Activated naive CD4-positive, alpha-beta T cell treated with anti-CD3 and anti-CD28 coated beads, Interleukin-2, amount 50 U/mL, for 72 hours (primary cell): ENCODE results near the gene HSBP1. TPM values are rescaled to one million over a fixed set of nuclear protein-coding genes. Genes with fewer than 3 reads are reported as not detected.

Experiments used
- ATAC-seq, 2 donors: fragments of 150-1000 bp; cut with Tn5 transposase; 2 replicates each; pipeline ENCODE4 v1.10.0; 2021; ENCODE audit warnings: mild to moderate bottlenecking in 2 of 2, moderate library complexity in 2 of 2
- DNase-seq, 2 donors: peaks; one replicate each; pipeline ENCODE4 v3.0.0; 2021 to 2022; ENCODE audit warnings: low spot score in 2 of 2
- H3K27ac Mint-ChIP-seq, 2 donors: one replicate each; pipeline ENCODE4 v1.8.0; 2022; ENCODE audit warnings: mild to moderate bottlenecking in 2 of 2, mixed read lengths in 2 of 2
- H3K36me3 Mint-ChIP-seq, 2 donors: one replicate each; pipeline ENCODE4 v1.8.0; 2022; ENCODE audit warnings: mixed read lengths in 2 of 2
- H3K9me3 Mint-ChIP-seq, 2 donors: one replicate each; pipeline ENCODE4 v1.8.0; 2022; ENCODE audit warnings: mixed read lengths in 2 of 2
- total RNA-seq, 2 donors: library from RNA; stranded (reverse); gene quantifications; one replicate each; pipeline ENCODE4 v1.2.3, GENCODE V29; 2022

The HSBP1 gene
- total RNA-seq, 2 donors from 2014 or later, result 64.5 to 73.3 TPM

DNA sequence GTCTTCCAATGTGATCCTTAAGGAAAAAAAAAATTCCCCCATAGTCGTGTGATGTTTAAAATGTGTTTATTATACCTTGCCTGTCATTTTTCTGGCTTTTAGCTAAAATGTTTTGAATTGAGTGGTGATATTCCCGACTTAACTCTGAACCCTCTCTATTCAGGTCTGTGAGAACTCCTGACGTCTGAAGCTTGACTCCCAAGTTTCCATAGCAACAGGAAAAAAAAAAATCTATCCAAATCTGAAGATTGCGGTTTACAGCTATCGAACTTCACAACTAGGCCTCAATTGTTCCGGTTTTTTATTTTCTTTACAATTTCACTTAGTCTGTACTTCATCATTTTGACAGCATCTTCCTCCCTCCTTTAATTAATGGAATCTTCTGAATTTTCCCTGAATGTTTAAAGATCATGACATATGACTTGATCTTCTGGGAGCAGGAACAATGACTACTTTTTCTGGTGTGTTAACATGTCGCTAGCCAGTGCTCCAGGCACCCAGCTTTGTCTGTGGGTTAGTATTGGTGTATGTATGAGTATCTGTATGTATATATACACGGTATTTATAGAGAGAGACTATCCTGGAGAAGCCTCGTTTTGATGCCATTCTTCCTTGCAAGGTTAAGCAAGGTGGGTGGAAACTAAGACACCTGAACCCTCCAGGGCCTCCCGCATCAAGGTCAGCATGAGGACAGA is 12.8 kb upstream of the HSBP1 start:
- Mint-ChIP-seq H3K36me3 (no peaks in the 10 kb centered on the region), H3K27ac (no peak overlapping the region), H3K9me3 (peaks cover 0 to 5% of the 10 kb centered on the region in 2 donors)
- no peak for ATAC-seq
- DNase-seq, result no peak

DNA sequence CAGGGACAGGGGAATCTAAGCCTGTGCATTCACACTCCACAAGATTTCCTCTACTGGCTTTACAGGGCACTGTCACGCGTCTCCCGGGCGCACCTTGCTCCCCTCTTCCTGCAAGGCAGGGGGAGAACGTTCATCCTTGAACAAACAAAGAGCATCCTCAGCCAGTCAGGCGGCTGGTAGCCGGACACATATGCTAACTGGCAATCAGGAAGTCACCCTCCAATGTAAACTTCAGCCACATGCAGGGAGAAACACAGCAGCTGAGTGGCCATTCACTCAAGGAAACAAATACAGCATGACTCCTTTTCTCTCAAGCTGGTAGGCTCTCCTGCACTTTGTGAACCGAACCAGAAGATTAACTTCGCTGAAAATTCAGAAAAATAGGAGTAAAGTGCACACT is 10.8 kb upstream of the HSBP1 start:
- no peaks in the 10 kb centered on the region for H3K36me3 Mint-ChIP-seq
- H3K9me3 Mint-ChIP-seq, result peaks cover 0 to 5% of the 10 kb centered on the region in 2 donors
- no peak for DNase-seq
- no peak overlapping the region for H3K27ac Mint-ChIP-seq
- no peak for ATAC-seq

DNA sequence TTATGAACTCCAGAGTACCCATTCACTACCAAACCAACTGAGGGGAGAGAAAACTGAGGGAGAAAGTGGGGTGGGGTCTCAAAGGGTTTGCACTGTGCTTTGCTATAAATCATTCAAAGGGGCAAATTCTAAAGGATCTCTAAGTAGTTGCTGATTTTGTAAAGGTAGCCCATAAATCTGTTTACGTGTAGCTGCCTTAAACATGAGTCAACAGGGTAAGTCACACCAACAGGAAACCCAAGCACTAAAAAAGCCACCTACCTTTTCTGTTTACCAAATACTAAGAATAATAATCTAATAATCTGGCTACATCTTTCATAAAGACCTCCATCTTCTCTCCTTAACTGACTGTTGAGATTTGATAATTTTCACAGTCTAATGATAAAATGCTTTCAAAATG is 8.4 kb upstream of the HSBP1 start:
- Mint-ChIP-seq H3K36me3 (no peaks in the 10 kb centered on the region), H3K9me3 (no peaks in the 10 kb centered on the region), H3K27ac (no peak overlapping the region)
- ATAC-seq (no peak), DNase-seq (no peak)

DNA sequence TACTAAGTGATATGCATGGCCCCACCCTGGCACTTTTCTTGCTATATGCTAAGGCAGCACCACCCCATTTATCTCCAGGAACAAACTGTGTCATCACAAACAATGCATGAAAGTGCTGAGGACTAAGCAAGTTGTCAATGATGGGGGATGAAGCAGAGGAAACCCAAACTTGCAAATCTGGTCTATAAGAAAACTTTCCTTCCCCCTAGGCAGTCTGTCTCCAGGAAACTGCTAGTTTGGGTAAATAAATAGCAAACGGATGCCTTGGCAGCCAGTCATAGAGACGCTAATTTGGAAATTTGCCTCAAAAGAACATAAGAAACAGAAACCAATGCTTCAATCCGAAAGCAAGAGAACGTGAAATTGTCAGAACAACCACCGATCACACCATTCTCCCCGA is 5.6 kb upstream of the HSBP1 start:
- Mint-ChIP-seq H3K27ac (no peak overlapping the region), H3K9me3 (peaks cover 0 to 8% of the 10 kb centered on the region in 2 donors), H3K36me3 (no peaks in the 10 kb centered on the region)
- DNase-seq (no peak), ATAC-seq (peak in 1 of 2 donors; percentile 35)

DNA sequence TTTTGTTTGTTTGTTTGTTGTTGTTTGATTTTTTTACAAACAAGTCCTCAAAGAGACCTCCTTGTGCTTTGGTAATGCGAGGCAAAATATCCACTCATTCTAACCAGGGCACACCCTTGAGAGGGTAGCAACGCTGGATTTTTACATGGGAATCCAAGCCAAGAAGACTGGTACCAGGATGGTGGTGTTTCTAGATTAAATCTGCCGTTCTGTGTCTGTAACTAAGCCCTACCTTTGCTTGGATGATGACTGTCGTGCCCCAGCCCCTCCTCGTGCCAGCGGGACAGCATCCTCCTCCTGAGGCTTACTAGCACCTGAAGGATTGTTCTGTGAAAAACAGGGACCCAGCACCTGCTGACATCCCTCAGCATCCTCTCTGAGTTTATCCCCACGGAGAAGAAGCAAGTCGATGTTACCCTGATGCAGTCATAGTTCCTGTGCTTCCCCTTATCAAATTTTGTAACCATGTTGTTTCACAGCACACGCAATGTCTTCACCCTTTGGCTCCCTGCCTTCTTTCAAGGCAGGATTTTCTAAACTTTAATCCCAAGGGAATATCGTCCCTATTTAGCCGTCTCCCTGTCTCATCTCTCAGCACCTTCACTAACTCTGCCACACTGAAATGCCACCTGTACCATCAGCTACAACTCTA is 5.1 kb upstream of the HSBP1 start:
- ATAC-seq, result no peak
- no peak for DNase-seq
- H3K27ac Mint-ChIP-seq, result no peak overlapping the region
- H3K9me3 Mint-ChIP-seq, result peaks cover 0 to 10% of the 10 kb centered on the region in 2 donors
- no peaks in the 10 kb centered on the region for H3K36me3 Mint-ChIP-seq

DNA sequence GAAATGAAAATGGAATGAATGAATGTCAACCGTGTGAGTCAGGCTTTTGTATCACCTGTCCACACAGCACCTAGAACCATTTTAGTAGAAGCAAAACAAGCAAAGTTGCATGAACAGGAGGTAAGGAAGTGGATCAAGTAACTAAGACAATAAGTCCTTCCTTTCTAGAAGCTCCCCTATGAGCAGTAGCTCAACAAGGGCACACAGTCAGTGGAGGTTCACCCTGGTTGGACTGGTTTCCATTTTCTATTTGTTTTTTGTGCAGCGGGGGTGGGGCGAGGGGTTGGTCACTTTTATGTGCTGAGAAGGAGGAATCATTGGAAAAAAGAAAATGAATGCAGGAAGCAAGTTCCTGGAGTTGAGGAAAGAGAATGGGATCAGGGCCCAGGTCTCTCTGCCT is 4.0 kb upstream of the HSBP1 start:
- peaks cover 5 to 6% of the 10 kb centered on the region in 2 donors for H3K36me3 Mint-ChIP-seq
- ATAC-seq, result no peak
- DNase-seq, result no peak
- no peak overlapping the region for H3K27ac Mint-ChIP-seq
- peaks cover 0 to 10% of the 10 kb centered on the region in 2 donors for H3K9me3 Mint-ChIP-seq

DNA sequence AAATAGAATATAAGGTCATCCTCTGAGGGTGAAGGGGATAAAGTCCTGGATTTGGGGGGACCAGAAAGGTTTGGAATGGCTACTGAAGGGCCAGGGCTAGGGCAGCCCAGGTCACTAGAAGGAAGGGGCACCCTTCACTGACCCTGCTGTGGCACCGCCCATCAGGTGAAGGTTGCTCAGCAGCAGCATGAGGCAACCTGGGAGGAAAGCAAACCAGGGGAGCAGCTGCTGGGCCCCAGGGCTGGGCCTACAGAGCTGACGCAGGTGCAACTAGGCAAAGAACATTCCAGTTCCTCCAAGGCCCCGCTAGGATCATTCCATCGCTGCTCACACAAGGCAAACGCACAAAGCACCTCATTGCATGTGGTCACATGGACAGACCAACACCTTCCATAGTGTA is 3.4 kb upstream of the HSBP1 start:
- H3K9me3 Mint-ChIP-seq, result peaks cover 0 to 10% of the 10 kb centered on the region in 2 donors
- H3K36me3 Mint-ChIP-seq, result peaks cover 10 to 12% of the 10 kb centered on the region in 2 donors
- H3K27ac Mint-ChIP-seq, result no peak overlapping the region
- DNase-seq (no peak), ATAC-seq (no peak)

DNA sequence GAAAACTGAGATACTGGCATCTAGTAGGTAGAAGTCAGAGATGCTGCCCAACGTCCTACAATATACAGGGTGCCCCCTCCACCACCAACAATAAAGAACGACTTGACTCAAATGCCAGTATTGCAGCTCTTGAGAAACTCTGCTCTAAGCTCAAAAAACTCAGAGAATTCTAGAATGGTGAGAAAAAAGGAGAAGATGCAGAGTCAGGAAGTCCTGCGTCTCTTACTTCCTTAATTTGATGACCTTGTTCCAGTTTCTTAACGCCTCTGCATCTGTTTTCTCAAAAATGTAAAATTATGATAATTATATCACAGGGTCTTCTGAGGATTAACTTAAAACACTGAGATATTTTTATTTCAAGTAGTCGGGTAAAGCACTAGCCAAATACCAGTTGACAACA is 1.7 kb upstream of the HSBP1 start:
- Mint-ChIP-seq H3K27ac (no peak overlapping the region), H3K9me3 (peaks cover 0 to 10% of the 10 kb centered on the region in 2 donors), H3K36me3 (peaks cover 11 to 12% of the 10 kb centered on the region in 2 donors)
- ATAC-seq (no peak), DNase-seq (no peak)

DNA sequence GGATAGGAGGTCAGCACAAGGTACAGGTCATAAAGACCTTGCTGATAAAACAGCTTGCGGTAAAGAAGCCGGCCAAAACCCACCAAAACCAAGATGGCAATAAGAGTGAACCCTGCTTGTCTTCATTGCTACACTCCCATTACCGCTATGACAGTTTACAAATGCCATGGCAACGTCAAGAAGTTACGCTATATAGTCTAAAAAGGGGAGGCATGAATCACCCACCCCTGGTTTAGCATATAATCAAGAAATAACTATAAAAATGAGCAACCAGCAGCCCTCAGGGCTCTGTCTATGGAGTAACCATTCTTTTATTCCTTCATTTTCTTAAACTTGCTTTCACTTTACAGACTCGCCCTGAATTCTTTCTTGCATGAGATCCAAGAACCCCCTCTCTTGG is 1.0 kb upstream of the HSBP1 start:
- DNase-seq (no peak), ATAC-seq (no peak)
- H3K27ac Mint-ChIP-seq, result peak overlapping the region; percentile 41 to 93
- H3K9me3 Mint-ChIP-seq, result peaks cover 0 to 10% of the 10 kb centered on the region in 2 donors
- H3K36me3 Mint-ChIP-seq, result peaks cover 11 to 12% of the 10 kb centered on the region in 2 donors

DNA sequence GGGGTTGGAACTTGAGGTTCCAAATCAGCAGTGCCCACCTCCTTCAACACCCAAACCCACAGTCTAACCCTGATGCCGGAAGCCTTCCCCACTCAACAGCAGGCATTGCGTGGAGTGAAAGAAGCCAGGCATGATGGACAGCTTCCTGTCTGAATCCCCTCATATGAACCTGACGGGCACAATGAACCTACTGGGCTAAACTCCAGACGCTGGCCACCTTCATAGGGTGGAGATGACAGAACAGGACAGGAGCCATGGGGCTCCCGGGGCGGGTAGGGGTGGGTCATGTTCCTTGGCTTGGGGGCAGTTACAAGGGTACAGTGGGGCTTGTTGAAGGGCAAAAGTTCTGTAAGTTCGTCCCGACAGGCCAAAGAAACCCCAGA is 460 bp upstream of the HSBP1 start:
- H3K36me3 Mint-ChIP-seq, result peaks cover 11 to 12% of the 10 kb centered on the region in 2 donors
- ATAC-seq (no peak), DNase-seq (no peak)
- H3K27ac Mint-ChIP-seq, result peak overlapping the region; percentile 41 to 93
- peaks cover 0 to 10% of the 10 kb centered on the region in 2 donors for H3K9me3 Mint-ChIP-seq

DNA sequence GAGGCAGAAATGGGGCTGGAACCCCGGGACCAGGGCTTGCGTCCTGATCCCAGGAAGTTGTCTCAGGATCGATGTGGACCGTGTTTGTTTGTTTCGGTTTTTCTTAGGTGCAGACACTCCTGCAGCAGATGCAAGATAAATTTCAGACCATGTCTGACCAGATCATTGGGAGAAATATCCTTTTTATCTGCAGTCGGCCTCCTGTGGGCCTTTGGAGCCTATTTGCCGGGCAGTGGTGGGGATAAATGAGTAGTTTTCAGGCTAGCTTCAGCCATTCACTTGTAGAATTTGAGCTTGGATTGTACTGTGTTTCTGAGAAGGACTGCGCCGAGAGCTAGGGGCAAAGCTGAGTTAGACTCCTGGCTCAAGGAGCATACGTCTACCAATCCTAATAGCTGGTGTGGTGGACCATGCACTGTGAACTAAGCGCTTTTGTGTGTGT is 816 bp downstream of the HSBP1 start:
- peak overlapping the region; percentile 93 to 98 for H3K27ac Mint-ChIP-seq
- DNase-seq (no peak), ATAC-seq (no peak)
- H3K9me3 Mint-ChIP-seq, result peaks cover 0 to 10% of the 10 kb centered on the region in 2 donors
- peaks cover 18% of the 10 kb centered on the region in 2 donors for H3K36me3 Mint-ChIP-seq

DNA sequence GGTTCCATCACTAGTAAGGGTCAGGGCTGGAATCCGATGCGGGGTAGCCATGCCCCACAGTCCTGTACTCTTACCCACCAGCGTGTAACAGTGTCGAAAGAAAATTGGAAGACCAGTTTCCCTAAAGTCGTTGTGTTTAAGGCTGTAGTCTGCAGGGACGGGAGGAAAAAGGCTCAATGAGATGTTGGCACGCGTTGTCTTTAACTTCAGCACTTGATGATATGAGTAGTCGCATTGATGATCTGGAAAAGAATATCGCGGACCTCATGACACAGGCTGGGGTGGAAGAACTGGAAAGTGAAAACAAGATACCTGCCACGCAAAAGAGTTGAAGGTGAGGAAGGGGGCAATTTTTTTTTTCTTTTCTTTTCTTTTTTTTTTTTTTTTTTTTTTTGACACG is 1.3 kb downstream of the HSBP1 start:
- Mint-ChIP-seq H3K9me3 (peaks cover 0 to 10% of the 10 kb centered on the region in 2 donors), H3K27ac (peak overlapping the region; percentile 93 to 98), H3K36me3 (peaks cover 18% of the 10 kb centered on the region in 2 donors)
- DNase-seq (no peak), ATAC-seq (no peak)

DNA sequence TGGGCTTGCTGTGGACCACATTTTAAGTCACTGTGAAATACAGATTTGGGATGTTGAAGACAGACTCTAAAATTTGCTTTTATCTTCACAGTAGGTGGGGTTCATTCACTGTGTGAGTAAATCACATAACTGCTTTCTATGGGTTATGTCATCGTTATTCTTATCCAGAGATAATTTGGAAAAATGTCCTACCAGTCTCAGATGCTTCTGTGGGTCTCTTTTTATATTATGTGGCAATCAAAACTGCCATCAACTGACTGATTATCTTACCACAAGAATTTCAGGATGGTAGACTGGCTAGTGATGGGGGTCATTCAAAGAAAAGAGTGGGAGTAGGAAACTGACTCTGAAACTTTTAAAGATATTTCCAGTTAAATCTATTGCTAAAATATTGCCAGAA is 3.1 kb downstream of the HSBP1 start:
- H3K27ac Mint-ChIP-seq, result peak overlapping the region in 1 of 2 donors; percentile 68
- peaks cover 18% of the 10 kb centered on the region in 2 donors for H3K36me3 Mint-ChIP-seq
- H3K9me3 Mint-ChIP-seq, result peaks cover 0 to 10% of the 10 kb centered on the region in 2 donors
- ATAC-seq, result no peak
- DNase-seq, result no peak

DNA sequence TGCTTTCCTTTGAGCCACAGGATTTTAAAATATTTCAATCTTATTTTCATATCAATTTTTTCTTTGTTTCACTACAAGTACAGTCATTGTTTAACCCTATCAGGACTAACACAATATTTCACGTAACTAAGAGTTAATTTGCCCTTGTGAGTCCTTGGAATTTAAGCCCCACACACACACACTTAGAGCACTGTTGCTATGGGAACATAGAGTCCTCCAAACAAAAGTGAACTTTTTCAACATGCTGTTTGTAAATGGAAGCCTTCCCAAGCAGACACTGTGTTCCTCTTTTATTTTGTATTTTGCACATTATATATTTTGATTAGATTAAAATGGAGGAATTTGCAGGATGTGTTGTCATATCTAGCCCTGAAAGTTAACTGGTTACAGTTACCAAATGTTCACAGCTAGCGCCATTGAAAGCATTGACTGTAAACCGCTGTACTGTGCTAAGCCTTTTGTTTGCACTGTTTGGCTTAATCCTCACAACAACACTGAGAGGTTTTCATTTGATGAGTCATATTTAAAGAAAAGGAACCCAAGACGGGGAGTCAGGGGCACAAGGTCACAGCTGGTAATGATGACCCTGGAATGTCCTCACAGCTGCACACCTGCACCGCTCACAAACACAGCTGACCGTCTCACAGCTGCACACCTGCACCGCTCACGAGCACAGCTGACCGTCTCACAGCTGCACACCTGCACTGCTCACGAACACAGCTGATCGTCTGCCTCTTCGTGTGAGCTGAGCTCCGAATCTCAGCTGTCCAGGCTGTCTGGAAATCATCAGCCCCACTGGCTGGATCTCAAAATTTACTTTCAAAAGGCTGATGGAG is 6.3 kb downstream of the HSBP1 start:
- no peak overlapping the region for H3K27ac Mint-ChIP-seq
- DNase-seq (no peak), ATAC-seq (peak in 1 of 2 donors; percentile 52)
- H3K9me3 Mint-ChIP-seq, result no peaks in the 10 kb centered on the region
- H3K36me3 Mint-ChIP-seq, result peaks cover 9 to 11% of the 10 kb centered on the region in 2 donors

DNA sequence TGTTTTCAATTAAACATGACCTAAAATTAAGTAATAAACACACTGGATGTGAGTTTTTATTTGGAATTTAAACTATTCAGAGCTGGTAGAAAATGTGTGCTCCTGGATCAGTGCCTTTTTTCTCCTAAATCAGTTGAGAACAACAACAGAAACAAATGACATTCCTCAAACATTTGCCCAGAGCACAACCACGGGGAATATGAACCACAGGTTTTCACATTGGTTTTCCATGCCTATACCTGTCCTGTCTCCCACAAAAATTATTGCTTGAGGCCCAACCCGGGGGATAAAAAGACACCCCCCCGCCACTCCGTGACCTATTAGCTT is 6.8 kb downstream of the HSBP1 start:
- Mint-ChIP-seq H3K27ac (no peak overlapping the region), H3K9me3 (no peaks in the 10 kb centered on the region), H3K36me3 (peaks cover 5 to 7% of the 10 kb centered on the region in 2 donors)
- ATAC-seq (no peak), DNase-seq (no peak)

DNA sequence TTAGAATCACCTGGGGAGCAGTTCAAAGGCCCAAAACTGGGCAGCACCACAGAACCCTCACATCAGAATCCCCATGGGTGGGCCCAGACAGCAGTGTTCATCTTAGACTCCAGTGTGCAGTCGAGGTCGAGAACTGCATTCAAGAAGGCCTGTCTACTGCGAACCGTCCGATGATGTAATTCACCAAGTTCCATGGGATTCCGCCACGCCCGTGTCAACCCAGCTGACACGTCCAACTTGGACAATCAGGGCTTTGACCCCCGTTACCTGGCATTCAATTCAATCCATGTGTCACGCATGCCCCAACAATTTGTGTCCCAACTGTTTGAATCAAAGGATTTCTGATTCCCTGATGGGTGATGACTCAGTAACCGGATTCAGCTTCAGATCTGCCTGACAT is 9.2 kb downstream of the HSBP1 start:
- Mint-ChIP-seq H3K36me3 (peaks cover 5 to 7% of the 10 kb centered on the region in 2 donors), H3K9me3 (no peaks in the 10 kb centered on the region), H3K27ac (no peak overlapping the region)
- ATAC-seq (no peak), DNase-seq (no peak)

DNA sequence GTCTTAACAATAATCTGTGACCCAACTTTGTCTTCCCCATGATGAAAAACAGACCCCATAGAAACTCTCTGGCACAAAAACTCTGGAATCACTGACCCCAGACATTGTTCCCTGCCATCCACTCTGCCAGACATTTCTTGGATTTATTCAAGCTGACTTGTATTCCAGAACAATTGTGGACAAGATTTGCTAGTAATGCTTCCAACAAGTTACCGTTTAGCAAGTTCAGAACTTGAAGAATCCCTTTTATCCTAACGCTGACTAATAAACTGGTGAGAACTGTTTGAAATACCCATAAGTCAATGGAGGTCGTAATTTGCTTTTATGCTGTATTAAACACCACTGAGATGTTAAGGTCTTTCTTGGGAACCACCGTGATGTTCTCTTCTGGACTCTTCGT is 10.5 kb downstream of the HSBP1 start:
- no peak for DNase-seq
- no peaks in the 10 kb centered on the region for H3K36me3 Mint-ChIP-seq

More for the DNA sequence above, 10.5 kb downstream of the HSBP1 start:
- Mint-ChIP-seq H3K27ac (no peak overlapping the region), H3K9me3 (no peaks in the 10 kb centered on the region)
- ATAC-seq, result no peak
